Neural cell (in vitro differentiated cells): ENCODE results near the gene PLA2G15.

Experiments
- EP300 ChIP-seq: fragments of 450-650 bp; conservative IDR thresholded peaks from 2 replicates; pipeline ENCODE4 v1.6.1; 2014; ENCODE audit warnings: antibody characterized with exemption, mild to moderate bottlenecking, moderate library complexity; ENCODE audit not compliant: poor library complexity, severe bottlenecking
- EZH2 ChIP-seq: fragments of 200-600, 300-800 bp; shearing (Covaris generic), sonication (generic); IDR thresholded peaks from 2 replicates; pipeline ENCODE4 v1.6.1; 2014; ENCODE audit warnings: antibody characterized with exemption, low read length, borderline replicate concordance, mild to moderate bottlenecking; ENCODE audit not compliant: insufficient read depth, poor library complexity, severe bottlenecking
- MXI1 ChIP-seq: fragments of 450-650 bp; conservative IDR thresholded peaks from 2 replicates; pipeline ENCODE4 v1.6.1; 2014; ENCODE audit warnings: antibody characterized with exemption, mild to moderate bottlenecking; ENCODE audit not compliant: poor library complexity, severe bottlenecking
- POLR2AphosphoS5 ChIP-seq: IDR thresholded peaks from 2 replicates; pipeline ENCODE4 v1.6.1; 2012
- RAD21 ChIP-seq: fragments of 450-650 bp; conservative IDR thresholded peaks from 2 replicates; pipeline ENCODE4 v1.6.1; 2014; ENCODE audit warnings: antibody characterized with exemption, mild to moderate bottlenecking, moderate library complexity
- TF ChIP-seq, protein P1 (sequence below): fragments of 450-650 bp; IDR thresholded peaks from 2 replicates; pipeline ENCODE4 v1.5.1; 2014; ENCODE audit warnings: antibody characterized with exemption, mild to moderate bottlenecking, moderate library complexity; ENCODE audit not compliant: poor library complexity, severe bottlenecking

DNA sequence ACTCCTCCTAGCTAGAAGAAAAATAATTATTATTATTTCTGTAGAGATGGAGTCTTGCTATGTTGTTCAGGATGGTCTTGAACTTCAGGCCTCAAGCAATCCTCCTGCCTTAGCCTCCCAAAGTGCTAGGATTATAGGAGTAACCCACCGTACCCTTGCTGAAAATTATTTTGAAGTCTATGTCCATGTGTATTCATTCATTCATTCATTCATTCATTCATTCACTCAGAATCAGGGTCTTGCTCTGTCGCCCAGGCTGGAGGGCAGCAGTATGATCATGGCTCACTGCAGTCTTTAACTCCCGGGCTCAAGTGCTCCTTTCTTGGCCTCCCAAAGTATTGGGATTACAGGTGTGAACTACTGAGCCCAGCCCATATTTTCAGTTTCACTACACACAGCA is 61.5 kb downstream of the PLA2G15 start:
- TF ChIP-seq EZH2: no peak
- TF ChIP-seq POLR2AphosphoS5: no peak
- TF ChIP-seq EP300: no peak
- TF ChIP-seq, protein P1, sequence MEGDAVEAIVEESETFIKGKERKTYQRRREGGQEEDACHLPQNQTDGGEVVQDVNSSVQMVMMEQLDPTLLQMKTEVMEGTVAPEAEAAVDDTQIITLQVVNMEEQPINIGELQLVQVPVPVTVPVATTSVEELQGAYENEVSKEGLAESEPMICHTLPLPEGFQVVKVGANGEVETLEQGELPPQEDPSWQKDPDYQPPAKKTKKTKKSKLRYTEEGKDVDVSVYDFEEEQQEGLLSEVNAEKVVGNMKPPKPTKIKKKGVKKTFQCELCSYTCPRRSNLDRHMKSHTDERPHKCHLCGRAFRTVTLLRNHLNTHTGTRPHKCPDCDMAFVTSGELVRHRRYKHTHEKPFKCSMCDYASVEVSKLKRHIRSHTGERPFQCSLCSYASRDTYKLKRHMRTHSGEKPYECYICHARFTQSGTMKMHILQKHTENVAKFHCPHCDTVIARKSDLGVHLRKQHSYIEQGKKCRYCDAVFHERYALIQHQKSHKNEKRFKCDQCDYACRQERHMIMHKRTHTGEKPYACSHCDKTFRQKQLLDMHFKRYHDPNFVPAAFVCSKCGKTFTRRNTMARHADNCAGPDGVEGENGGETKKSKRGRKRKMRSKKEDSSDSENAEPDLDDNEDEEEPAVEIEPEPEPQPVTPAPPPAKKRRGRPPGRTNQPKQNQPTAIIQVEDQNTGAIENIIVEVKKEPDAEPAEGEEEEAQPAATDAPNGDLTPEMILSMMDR: no peak
- TF ChIP-seq MXI1: no peak
- TF ChIP-seq RAD21: no peak
